GM10248 (cell line): Measurements from ENCODE around the gene ANKHD1.

Experiments
- CTCF ChIA-PET: fragments of 300-600 bp; sonication (Branson Sonifier 250); formaldehyde crosslinking; extraction: SDS; loops from one replicate; lab custom pipeline; 2021; ENCODE audit warnings: antibody characterized with exemption; lab: Yijun Ruan, JAX
- POLR2A ChIA-PET: fragments of 350-650 bp; sonication (Branson Sonifier 250); formaldehyde crosslinking; extraction: SDS; loops from one replicate; lab custom pipeline; 2020; ENCODE audit warnings: antibody characterized with exemption; lab: Yijun Ruan, JAX
- DNase-seq: peaks from one replicate; pipeline ENCODE4 v3.0.0; 2012; ENCODE audit errors: extremely low spot score
- CTCF ChIP-seq: IDR thresholded peaks from 2 replicates; pipeline ENCODE4 v1.5.1; 2012; ENCODE audit warnings: mild to moderate bottlenecking, low read depth; ENCODE audit errors: extremely low read depth, missing control alignments, control extremely low read depth

ANKHD1 gene

GRCh38 chr5:140557965-140558364 is 156.3 kb downstream of the ANKHD1 start:
- TF ChIP-seq CTCF: no peak
- CTCF ChIA-PET: interaction anchor here (0.8 to 3.1 kb wide), 4 partner anchors 9 to 194 kb away, joined by 3 to 12 read pairs (median 5); partner anchors contain the start of gene EIF4EBP3
- POLR2A ChIA-PET: interaction anchor here (1.0 to 2.6 kb wide), 2 partner anchors 11 to 117 kb away, joined by 8 to 22 read pairs; partner anchors contain the start of gene EIF4EBP3
- no peak for DNase-seq

GRCh38 chr5:140558542-140558941 is 156.9 kb downstream of the ANKHD1 start:
- no peak for DNase-seq
- POLR2A ChIA-PET: interaction anchor here (2.6 kb wide), 1 partner anchor 11 kb away, joined by 22 read pairs; the partner anchor contains the start of gene EIF4EBP3
- no peak for TF ChIP-seq CTCF
- CTCF ChIA-PET: interaction anchor here (1.0 to 2.3 kb wide), 4 partner anchors 11 to 195 kb away, joined by 3 to 15 read pairs (median 4); partner anchors contain the start of genes EIF4EBP3, IK and NDUFA2

GRCh38 chr5:140560227-140560626 is 158.6 kb downstream of the ANKHD1 start:
- DNase-seq: peak; percentile 3
- ChIA-PET POLR2A (interaction anchor here (0.6 kb wide), 1 partner anchor 17 kb away, joined by 4 read pairs; no protein-coding TSS in a partner anchor), CTCF (interaction anchor here (2.3 kb wide), 1 partner anchor 12 kb away, joined by 15 read pairs; the partner anchor contains the start of gene EIF4EBP3)
- no peak for TF ChIP-seq CTCF

GRCh38 chr5:140561753-140562523 is 160.3 kb downstream of the ANKHD1 start:
- DNase-seq: no peak
- ChIA-PET POLR2A (interaction anchor here (1.2 kb wide), 1 partner anchor 13 kb away, joined by 4 read pairs; no protein-coding TSS in a partner anchor), CTCF (interaction anchor here (1.3 to 1.9 kb wide), 2 partner anchors 9 to 189 kb away, joined by 5 read pairs; no protein-coding TSS in a partner anchor)
- no peak for TF ChIP-seq CTCF

GRCh38 chr5:140563596-140563995 is 162.0 kb downstream of the ANKHD1 start:
- ChIA-PET CTCF (interaction anchor here (1.1 to 1.8 kb wide), 2 partner anchors 15 to 71 kb away, joined by 3 to 4 read pairs; no protein-coding TSS in a partner anchor), POLR2A (interaction anchor here (3.3 kb wide), 1 partner anchor 16 kb away, joined by 18 read pairs; the partner anchor contains the start of gene EIF4EBP3)
- TF ChIP-seq CTCF: no peak
- no peak for DNase-seq
